ENCODE measurements around the gene GPR137B. TPM values are rescaled to one million over a fixed set of nuclear protein-coding genes. Genes with fewer than 3 reads are reported as not detected.

The GPR137B gene
- total and polyA plus RNA-seq, 2 donors (not counting 1 experiment from before 2014, with no cell fraction given): 12.9 to 13.6 TPM

DNA sequence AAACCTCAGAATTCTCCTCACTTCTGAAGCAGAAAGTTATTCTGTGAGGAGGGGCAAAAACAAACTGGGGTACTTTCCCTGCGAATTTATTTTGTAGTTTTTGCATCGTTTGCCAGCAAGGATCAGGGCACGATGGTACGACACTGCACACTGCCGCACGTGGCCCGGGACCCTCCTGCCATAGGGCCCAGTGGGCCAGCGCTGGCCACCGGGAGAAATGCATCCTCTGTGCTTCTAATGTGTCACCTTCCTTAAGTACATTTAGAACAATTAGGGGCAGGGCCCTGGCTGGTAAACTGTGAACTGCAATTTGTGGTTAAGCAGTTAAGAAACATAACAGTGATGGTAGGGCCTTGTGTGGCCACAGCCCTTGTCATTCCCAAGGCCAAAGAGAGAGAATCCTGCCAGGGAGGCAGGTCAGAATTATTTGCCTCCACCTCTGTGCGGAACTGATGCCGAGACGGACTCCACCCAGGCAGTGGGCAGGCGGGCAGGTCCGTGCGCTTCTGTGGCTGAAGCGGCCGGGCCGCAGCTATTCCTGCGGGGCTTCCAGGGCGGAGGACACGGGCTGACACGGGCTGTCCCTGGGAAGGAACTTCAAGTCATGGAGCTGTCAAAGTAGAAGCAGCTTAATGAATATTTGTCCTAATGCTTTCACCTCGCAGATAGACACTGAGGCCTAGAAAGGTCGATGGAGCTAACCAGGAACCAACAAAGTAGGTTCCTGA lies 12.5 kb downstream of the GPR137B start:
- DNase-seq (ENCODE audit: low read depth in 2 of 2): no peak
- TF ChIP-seq EZH2 (IDR thresholded peaks at IDR 0.05; ENCODE audit: low read length, missing control alignments): no peak
- TF ChIP-seq, protein P1, sequence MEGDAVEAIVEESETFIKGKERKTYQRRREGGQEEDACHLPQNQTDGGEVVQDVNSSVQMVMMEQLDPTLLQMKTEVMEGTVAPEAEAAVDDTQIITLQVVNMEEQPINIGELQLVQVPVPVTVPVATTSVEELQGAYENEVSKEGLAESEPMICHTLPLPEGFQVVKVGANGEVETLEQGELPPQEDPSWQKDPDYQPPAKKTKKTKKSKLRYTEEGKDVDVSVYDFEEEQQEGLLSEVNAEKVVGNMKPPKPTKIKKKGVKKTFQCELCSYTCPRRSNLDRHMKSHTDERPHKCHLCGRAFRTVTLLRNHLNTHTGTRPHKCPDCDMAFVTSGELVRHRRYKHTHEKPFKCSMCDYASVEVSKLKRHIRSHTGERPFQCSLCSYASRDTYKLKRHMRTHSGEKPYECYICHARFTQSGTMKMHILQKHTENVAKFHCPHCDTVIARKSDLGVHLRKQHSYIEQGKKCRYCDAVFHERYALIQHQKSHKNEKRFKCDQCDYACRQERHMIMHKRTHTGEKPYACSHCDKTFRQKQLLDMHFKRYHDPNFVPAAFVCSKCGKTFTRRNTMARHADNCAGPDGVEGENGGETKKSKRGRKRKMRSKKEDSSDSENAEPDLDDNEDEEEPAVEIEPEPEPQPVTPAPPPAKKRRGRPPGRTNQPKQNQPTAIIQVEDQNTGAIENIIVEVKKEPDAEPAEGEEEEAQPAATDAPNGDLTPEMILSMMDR (conservative IDR thresholded peaks at IDR 0.05 in 1 of 2, IDR thresholded peaks at IDR 0.05 in 1 of 2; ENCODE audit: low read depth in 1 of 2, low read length in 2 of 2): no peak
- Histone ChIP-seq H3K27me3 (ENCODE audit: control insufficient read depth, insufficient read depth, low read length) (no peaks in the 10 kb centered on the region), H3K79me2 (ENCODE audit: control insufficient read depth, insufficient read depth, low read length) (no peaks in the 10 kb centered on the region), H3K4me1 (ENCODE audit: control insufficient read depth, extremely low read depth, insufficient read depth, low read length) (no peaks in the 10 kb centered on the region), H3K9me3 (ENCODE audit: control insufficient read depth, insufficient read depth, low read depth, low read length) (no peaks in the 10 kb centered on the region), H3K4me2 (ENCODE audit: extremely low read depth, insufficient read depth, low read length) (no peak overlapping the region), H3K27ac (ENCODE audit: insufficient read depth, low read length) (no peak overlapping the region), H3K4me3 (replicated peaks in 1 of 4; ENCODE audit: control extremely low read depth in 1 of 4, insufficient read depth in 1 of 4, low read depth in 3 of 4, low read length in 4 of 4) (no peak overlapping the region), H3K36me3 (ENCODE audit: control insufficient read depth, insufficient read depth, low read length) (no peaks in the 10 kb centered on the region), H4K20me1 (ENCODE audit: control insufficient read depth, extremely low read depth, insufficient read depth, low read length) (no peaks in the 10 kb centered on the region), H2AFZ (ENCODE audit: low read length) (no peak overlapping the region), H3K9ac (ENCODE audit: insufficient read depth, low read length) (no peak overlapping the region)

DNA sequence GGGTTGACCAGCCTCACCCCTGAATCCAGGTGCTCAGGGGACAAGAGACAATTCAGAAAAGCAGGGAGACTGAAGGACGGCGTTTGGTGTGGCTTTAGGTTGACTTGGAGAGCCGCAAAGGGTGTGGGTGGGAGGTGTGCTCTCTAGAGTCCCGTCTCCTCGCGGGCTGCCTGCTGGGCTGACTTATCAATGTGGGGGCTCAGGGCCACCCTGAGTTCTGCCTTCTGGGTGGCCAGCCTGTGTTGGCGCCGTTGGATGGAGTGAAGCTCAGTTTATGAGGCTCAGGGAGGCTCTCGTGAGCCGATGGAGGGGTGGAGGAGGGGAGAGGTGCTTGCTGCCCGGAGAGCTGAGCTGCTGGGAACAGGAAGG lies 13.0 kb downstream of the GPR137B start:
- Histone ChIP-seq H3K4me2 (ENCODE audit: extremely low read depth, insufficient read depth, low read length) (no peak overlapping the region), H3K4me3 (replicated peaks in 1 of 4; ENCODE audit: control extremely low read depth in 1 of 4, insufficient read depth in 1 of 4, low read depth in 3 of 4, low read length in 4 of 4) (no peak overlapping the region), H3K4me1 (ENCODE audit: control insufficient read depth, extremely low read depth, insufficient read depth, low read length) (no peaks in the 10 kb centered on the region), H2AFZ (ENCODE audit: low read length) (no peak overlapping the region), H3K36me3 (ENCODE audit: control insufficient read depth, insufficient read depth, low read length) (no peaks in the 10 kb centered on the region), H3K27me3 (ENCODE audit: control insufficient read depth, insufficient read depth, low read length) (no peaks in the 10 kb centered on the region), H3K79me2 (ENCODE audit: control insufficient read depth, insufficient read depth, low read length) (no peaks in the 10 kb centered on the region), H3K9me3 (ENCODE audit: control insufficient read depth, insufficient read depth, low read depth, low read length) (no peaks in the 10 kb centered on the region), H3K27ac (ENCODE audit: insufficient read depth, low read length) (no peak overlapping the region), H4K20me1 (ENCODE audit: control insufficient read depth, extremely low read depth, insufficient read depth, low read length) (no peaks in the 10 kb centered on the region), H3K9ac (ENCODE audit: insufficient read depth, low read length) (no peak overlapping the region)
- TF ChIP-seq, protein P1 (conservative IDR thresholded peaks at IDR 0.05 in 1 of 2, IDR thresholded peaks at IDR 0.05 in 1 of 2; ENCODE audit: low read depth in 1 of 2, low read length in 2 of 2): no peak
- no peak for TF ChIP-seq EZH2 (IDR thresholded peaks at IDR 0.05; ENCODE audit: low read length, missing control alignments)
- no peak for DNase-seq (ENCODE audit: low read depth in 2 of 2)

DNA sequence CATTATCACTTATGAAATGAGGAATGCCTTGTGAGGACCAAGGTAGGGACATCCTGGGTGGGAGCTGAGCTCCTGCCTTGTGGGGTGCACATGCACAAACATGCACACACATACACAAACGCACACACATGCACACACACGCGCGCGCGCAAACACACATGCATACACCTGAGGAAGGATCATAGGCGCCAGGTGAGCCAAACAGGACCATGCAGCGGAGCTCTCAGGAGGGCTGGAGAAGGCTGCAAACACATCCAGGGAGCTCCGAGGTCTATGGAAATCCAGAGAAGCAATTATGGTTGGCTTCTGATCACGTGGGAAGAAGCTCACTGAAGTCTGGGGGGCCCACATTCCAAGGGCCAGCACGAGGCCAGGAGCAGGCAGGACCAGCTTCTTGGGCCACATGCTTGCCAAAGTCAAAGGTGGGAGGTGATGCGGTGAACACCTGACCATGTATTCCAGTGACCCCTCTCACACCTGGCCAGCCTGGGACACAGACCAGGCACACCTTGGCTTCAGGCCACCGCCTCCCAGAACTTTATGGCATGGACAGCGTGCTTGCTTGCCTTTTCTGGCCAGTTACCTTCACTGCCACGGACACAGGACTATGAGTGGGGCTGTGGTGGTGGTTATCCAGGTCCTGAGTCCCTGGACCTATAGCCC lies 13.6 kb downstream of the GPR137B start:
- no peak for DNase-seq (ENCODE audit: low read depth in 2 of 2)

More for the DNA sequence above, 13.6 kb downstream of the GPR137B start:
- TF ChIP-seq, protein P1 (conservative IDR thresholded peaks at IDR 0.05 in 1 of 2, IDR thresholded peaks at IDR 0.05 in 1 of 2; ENCODE audit: low read depth in 1 of 2, low read length in 2 of 2): no peak
- no peak for TF ChIP-seq EZH2 (IDR thresholded peaks at IDR 0.05; ENCODE audit: low read length, missing control alignments)
- H3K79me2 ChIP-seq (ENCODE audit: control insufficient read depth, insufficient read depth, low read length): no peaks in the 10 kb centered on the region
- H3K9ac ChIP-seq (ENCODE audit: insufficient read depth, low read length): no peak overlapping the region
- no peak overlapping the region for H3K27ac ChIP-seq (ENCODE audit: insufficient read depth, low read length)
- H3K27me3 ChIP-seq (ENCODE audit: control insufficient read depth, insufficient read depth, low read length): no peaks in the 10 kb centered on the region
- no peak overlapping the region for H3K4me2 ChIP-seq (ENCODE audit: extremely low read depth, insufficient read depth, low read length)
- H4K20me1 ChIP-seq (ENCODE audit: control insufficient read depth, extremely low read depth, insufficient read depth, low read length): no peaks in the 10 kb centered on the region
- no peak overlapping the region for H2AFZ ChIP-seq (ENCODE audit: low read length)
- no peaks in the 10 kb centered on the region for H3K9me3 ChIP-seq (ENCODE audit: control insufficient read depth, insufficient read depth, low read depth, low read length)
- no peaks in the 10 kb centered on the region for H3K36me3 ChIP-seq (ENCODE audit: control insufficient read depth, insufficient read depth, low read length)
- no peak overlapping the region for H3K4me3 ChIP-seq (replicated peaks in 1 of 4; ENCODE audit: control extremely low read depth in 1 of 4, insufficient read depth in 1 of 4, low read depth in 3 of 4, low read length in 4 of 4)
- H3K4me1 ChIP-seq (ENCODE audit: control insufficient read depth, extremely low read depth, insufficient read depth, low read length): no peaks in the 10 kb centered on the region

Data from fibroblast of lung (primary cell).